SW 1271 (cell line): ENCODE results near the gene CSPG4.
"Not testable (repeated sequence)": the region's sequence is repeated elsewhere in the genome, so short reads cannot be mapped to it uniquely, and the experiment has no call there.

Experiments
- DNase-seq, 2 experiments: peaks; one replicate each; lab custom pipeline; 2025; lab: John Stamatoyannopoulos, UW

Gene CSPG4

DNA sequence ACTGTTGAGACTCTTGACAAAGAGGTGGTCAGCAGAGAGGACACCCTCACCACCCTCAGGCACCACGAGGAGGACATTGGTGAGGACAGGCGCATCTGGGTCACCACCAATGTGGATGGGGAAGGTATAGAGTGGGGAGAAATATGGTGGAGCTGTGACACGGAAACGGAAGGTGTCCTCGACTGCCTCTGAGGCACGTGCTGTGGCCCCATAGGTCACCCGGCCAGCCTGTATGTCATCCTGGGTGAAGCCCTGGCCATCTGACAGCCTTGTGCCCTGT, 24.4 kb downstream of the CSPG4 start:
- DNase-seq: no peak

DNA sequence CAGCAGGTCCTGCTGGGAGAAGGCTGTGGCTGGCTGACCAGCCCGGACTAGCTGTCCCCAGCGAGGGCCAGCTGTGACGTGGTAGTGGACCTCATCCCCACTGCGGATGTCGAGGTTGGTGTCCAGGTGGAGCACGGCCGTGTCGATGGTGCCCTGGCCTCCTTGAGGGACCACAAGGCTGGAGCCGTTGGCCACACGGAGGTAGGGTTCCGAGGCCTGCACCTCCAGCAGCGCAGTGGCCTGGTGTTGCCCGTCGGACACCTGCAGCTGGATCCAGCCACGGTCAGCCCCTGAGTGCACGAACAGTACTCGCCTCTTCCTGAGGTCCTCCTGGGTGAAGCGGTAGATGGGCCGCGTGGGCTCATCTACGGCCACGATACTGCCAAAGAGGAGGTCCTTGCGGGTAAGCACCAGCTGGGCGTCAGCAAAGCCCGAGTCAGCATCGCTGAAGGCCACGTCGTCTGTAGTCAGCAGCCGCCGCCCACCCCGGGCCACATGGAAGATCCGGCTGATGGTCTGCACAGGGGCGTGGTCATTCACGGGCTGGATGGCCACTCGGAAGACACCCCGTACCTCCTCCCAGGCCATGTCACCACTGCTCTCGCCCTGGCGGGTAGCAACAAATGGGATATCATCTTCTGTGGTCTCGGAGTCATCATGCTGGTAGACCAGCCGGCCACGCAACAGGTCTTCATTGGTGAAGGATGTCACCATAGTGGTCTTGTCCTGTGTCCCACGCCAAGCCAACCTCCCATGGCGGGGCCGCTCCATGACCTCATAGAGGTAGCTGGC, 25.0 kb downstream of the CSPG4 start:
- no peak for DNase-seq

- DNase-seq: peak; percentile 24 to 26
Observed at GRCh38 chr15:75686212-75686642, 26.4 kb downstream of the CSPG4 start.

- DNase-seq: no peak
Observed at GRCh38 chr15:75685195-75685594, 27.5 kb downstream of the CSPG4 start.

GRCh38 chr15:75684648-75685047, 28.0 kb downstream of the CSPG4 start:
- DNase-seq: no peak

DNA sequence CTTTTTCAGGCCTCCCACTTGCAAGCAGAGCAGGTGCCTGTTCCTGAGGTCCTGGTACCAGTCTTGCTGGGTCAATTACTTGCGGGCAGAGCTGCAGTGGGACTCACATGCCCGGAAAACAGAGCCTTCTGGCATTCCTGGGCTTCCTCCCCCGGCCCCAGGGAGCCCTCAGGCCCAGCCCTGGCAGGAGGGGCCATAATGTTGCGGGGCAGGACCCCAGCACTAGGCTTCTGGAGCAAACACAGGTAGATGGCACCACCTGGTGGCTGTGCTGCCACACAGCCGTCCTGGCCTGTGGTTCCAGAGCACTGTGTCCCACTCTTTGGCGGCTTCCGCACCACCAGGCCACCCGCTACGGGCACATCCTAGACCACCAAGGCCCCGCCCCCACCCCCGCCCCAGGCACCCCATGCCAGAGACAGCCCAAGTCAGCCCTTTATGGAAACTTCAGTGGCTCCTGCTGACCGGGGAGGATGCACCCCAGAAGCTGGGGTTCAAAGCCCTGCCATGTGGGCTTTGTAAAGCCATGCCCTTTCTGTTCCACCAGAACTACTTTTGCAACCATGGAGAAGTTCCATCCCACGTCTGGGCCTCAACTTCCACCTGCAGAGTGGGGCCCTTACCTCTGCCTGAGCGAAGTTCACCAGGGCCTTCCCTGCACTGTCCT, 28.9 kb downstream of the CSPG4 start:
- DNase-seq: peak; percentile 18 to 64

GRCh38 chr15:75682181-75683135, 30.2 kb downstream of the CSPG4 start:
- no peak for DNase-seq

GRCh38 chr15:75680007-75680789, 32.5 kb downstream of the CSPG4 start:
- no peak for DNase-seq

DNA sequence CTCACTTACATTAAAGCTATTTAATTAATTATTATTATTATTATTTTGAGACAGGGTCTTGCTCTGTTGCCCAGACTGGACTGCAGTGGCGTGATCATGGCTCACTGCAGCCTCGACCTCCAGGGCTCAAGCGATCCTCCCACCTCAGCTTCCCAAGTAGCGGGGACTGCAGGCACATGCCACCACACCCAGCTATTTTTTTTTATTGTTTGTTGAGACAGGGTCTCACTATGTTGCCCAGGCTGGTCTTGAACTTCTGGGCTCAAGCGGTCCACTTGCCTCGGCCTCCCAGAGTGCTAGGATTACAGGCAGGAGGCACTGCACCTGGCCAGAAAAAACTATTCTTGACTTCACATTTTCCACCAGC, 34.3 kb downstream of the CSPG4 start:
- not testable (repeated sequence) for DNase-seq

- DNase-seq: no peak
Observed at GRCh38 chr15:75677465-75678323, 35.0 kb downstream of the CSPG4 start.

- DNase-seq: no peak
Observed at GRCh38 chr15:75676688-75677464, 35.8 kb downstream of the CSPG4 start.

DNA sequence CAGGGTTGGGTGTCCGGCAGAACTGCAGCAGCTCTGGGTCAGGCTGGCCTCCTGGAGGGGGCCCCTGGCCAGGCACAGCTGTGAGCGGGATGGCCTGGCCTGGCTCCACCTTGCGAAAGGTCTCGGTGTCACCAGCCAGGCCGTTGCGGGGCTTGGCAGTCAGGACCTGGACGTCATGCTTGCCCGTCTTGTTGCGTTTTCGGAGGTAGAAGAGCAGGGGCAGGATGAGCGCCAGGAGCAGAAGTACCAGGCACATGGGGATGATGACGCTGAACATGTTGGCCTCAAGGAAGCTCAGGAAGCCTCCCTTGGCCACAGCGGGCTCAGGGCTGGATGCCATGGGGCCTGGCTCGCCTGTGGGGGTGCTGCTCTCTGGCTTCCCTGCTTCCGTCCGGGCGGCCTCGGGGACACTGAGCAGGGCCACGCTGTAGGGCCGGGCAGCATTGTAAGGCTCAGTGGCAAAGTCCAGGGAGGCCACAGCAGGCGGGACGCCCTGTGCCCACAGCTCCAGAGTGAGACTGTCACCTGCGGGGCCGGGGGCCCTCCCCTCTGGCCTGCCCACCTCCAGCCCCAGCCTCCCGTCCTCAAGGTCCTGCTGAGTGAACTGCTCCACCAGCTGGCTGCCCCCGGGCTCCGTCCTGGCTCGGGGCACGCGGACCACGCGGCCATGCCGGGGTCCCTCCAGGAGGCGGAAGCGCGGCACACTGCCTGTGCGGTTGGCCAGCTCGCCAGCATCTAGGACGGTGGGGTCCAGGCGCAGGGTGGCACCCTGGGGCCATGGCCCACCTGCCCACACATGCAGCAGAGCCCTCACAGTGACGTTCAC, 36.9 kb downstream of the CSPG4 start:
- DNase-seq: no peak

- no peak for DNase-seq
Observed at GRCh38 chr15:75674366-75674765, 38.3 kb downstream of the CSPG4 start.

GRCh38 chr15:75673426-75674235, 39.0 kb downstream of the CSPG4 start:
- no peak for DNase-seq

GRCh38 chr15:75672646-75673425, 39.8 kb downstream of the CSPG4 start:
- no peak for DNase-seq

DNA sequence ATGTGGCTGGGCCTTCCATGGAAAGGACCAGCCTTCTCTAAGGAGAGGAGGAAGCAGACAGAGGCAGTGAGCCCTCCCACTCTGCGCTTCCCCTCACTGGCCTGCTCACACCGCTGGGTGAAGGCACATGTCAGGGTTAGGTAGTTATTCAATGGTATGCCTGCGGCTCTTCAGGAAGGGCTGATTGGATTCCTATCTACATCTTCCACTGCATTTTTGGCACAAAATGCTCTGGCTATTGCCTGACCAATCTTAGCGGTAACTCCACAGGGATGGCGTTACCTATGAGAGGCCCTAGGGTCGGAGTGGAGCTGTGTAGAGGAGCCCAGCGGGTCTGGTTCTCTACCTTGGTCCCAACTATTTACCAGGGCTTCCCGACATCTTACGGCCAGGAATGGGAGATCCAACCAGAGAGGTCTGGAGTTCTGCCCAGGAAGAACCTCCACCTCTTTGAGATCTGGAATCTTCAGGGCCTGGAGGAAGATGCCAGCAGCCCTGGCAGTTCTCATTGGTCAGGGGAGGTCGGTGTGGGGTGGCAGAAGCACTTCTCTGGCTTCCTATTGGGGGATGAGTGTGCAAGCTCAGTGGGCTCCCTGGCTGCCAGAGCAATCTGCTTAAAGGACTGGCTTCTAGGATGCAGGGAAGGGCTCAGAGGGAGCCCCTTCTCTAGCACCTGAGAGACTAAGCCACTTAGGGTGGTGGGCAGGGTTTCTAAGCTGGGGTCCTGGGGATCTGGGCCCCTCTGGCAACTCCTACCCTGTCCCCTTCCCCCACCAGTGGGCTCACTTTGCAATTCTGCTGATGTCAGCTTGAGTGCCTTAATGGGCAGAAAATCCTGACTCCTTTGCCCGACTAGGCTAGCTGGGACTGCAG, 40.7 kb downstream of the CSPG4 start:
- DNase-seq: no peak

DNA sequence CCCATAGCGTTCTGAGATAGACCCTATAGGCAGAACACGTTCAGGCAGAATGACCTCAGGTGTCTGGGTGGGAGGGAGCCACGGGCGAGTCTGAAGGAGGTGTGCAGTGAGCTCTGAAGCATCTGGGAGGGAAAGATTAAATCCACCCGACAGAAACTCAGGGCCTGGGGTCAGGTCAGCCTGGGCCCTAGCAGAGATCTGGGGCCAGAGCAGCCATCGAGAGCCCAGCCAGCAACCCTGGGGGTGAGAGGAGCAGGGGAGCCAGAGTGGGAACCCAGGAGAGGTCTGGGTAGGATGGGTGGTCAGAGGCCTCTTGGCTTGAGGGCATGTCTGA, 42.8 kb downstream of the CSPG4 start:
- DNase-seq: no peak
